GM12878 (cell line): ENCODE measurements around the gene NAV2. TPM values are rescaled to one million over a fixed set of nuclear protein-coding genes. Genes with fewer than 3 reads are reported as not detected.

ENCODE experiments used
- CHD2 ChIP-seq: IDR thresholded peaks from 2 replicates; pipeline ENCODE4 v1.6.1; 2011; ENCODE audit warnings: low read depth, low read length, improper control_type of control experiment, borderline replicate concordance
- CREM ChIP-seq: IDR thresholded peaks from 2 replicates; pipeline ENCODE4 v1.6.1; 2014; ENCODE audit warnings: antibody characterized with exemption, low read depth
- EP300 ChIP-seq, 2 experiments: fragments of 150-350 bp in 1 of 2; IDR thresholded peaks; 2 replicates each; pipeline ENCODE4 v1.6.1; 2011 to 2012; ENCODE audit warnings: low read depth in 2 of 2, low read length in 2 of 2, borderline replicate concordance in 1 of 2, improper control_type of control experiment in 1 of 2, inconsistent platforms in 1 of 2; ENCODE audit not compliant: control insufficient read depth in 1 of 2
- RAD21 ChIP-seq: IDR thresholded peaks from 2 replicates; pipeline ENCODE4 v1.6.1; 2011; ENCODE audit warnings: mild to moderate bottlenecking, low read depth, low read length, moderate library complexity; ENCODE audit not compliant: insufficient read depth
- SUPT20H ChIP-seq: IDR thresholded peaks from 2 replicates; pipeline ENCODE4 v1.6.1; 2011; ENCODE audit warnings: low read depth, mild to moderate bottlenecking, low read length, moderate library complexity, borderline replicate concordance; ENCODE audit not compliant: control insufficient read depth
- polyA plus RNA-seq, 11 experiments: library from polyadenylated mRNA; depleted of rRNA in 4 of 11; unstranded in 6 of 11; stranded (reverse) in 5 of 11; fragments of >200 nt; fragmentation: Nextera tagmentation in 4 of 11; fragmentation: Illumina TruSeq in 1 of 11; extraction: Ambion mirVana in 4 of 11; extraction: Trizol in 1 of 11; gene quantifications; 1 replicate in 1 of 11; 2 replicates in 10 of 11; pipeline versions ENCODE4 v1.2.1 to v1.2.3, GENCODE V29; 2011 to 2016; ENCODE audit warnings: inconsistent platforms in 2 of 11, missing spikeins in 2 of 11, low read depth in 1 of 11
- total RNA-seq, 4 experiments: library from RNA; depleted of rRNA in 3 of 4; stranded (reverse); fragments of >200 nt in 3 of 4; fragmentation: Illumina TruSeq in 1 of 4; extraction: Trizol in 1 of 4; gene quantifications; 2 replicates each; pipeline versions ENCODE4 v1.2.1 to v1.2.3, GENCODE V29; 2013 to 2021
- TF ChIP-seq, protein P1 (sequence below): fragments of 450-650 bp; IDR thresholded peaks from 2 replicates; pipeline ENCODE4 v1.6.1; 2018; ENCODE audit warnings: borderline replicate concordance, mild to moderate bottlenecking; ENCODE audit not compliant: partially characterized antibody
- TF ChIP-seq, protein P2 (sequence below): fragments of 450-650 bp; formaldehyde crosslinking; IDR thresholded peaks from 2 replicates; pipeline ENCODE4 v1.5.0; 2022; ENCODE audit warnings: mild to moderate bottlenecking, missing genetic modification characterization

Gene NAV2
- total and polyA plus RNA-seq, 10 of the 15 experiments (the other 5 are each of a cell fraction or from before 2014, with no cell fraction given), result 0.35 to 6.1 (median 1.1) TPM

DNA sequence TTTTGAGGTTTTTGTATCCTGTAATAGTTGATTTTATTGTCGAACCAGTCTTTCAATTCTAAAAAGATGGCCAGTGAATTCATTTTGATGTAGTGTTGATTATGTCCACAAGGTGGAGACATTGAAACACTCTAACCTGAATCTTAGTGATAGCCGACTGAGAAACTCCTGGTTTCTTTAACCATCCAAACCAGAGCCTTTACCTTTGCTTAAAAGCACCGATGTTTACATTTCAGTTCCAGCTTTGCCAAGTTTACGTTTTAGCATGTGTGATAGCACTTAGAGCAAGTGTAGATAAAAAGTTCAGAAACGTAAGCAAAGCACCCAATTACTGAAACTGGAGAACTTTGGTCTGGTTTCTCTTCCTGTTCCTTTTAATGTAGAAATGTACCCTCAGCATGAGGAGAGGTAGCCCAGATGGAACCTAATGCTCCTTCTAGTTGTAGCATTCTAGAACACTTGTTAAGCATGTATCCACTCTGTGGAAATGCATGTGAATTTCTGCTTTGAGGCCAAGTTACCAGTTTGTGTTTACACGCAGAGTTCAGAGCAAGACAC, 239.0 kb downstream of the NAV2 start (continued):
- TF ChIP-seq, protein P1, sequence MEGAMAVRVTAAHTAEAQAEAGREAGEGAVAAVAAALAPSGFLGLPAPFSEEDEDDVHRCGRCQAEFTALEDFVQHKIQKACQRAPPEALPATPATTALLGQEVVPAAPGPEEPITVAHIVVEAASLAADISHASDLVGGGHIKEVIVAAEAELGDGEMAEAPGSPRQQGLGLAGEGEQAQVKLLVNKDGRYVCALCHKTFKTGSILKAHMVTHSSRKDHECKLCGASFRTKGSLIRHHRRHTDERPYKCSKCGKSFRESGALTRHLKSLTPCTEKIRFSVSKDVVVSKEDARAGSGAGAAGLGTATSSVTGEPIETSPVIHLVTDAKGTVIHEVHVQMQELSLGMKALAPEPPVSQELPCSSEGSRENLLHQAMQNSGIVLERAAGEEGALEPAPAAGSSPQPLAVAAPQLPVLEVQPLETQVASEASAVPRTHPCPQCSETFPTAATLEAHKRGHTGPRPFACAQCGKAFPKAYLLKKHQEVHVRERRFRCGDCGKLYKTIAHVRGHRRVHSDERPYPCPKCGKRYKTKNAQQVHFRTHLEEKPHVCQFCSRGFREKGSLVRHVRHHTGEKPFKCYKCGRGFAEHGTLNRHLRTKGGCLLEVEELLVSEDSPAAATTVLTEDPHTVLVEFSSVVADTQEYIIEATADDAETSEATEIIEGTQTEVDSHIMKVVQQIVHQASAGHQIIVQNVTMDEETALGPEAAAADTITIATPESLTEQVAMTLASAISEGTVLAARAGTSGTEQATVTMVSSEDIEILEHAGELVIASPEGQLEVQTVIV, result no peak
- 0 out of 4 replicates have a peak, but pooled peaks of 1 of the 2 experiments have one; percentile 32 for TF ChIP-seq EP300 (IDR thresholded peaks at IDR 0.05; ENCODE audit: borderline replicate concordance in 1 of 2, control insufficient read depth in 1 of 2, low read depth in 2 of 2, low read length in 2 of 2)
- no peak for TF ChIP-seq CREM
- TF ChIP-seq RAD21, result peak; percentile 70
- TF ChIP-seq SUPT20H, result no peak
- TF ChIP-seq, protein P2, sequence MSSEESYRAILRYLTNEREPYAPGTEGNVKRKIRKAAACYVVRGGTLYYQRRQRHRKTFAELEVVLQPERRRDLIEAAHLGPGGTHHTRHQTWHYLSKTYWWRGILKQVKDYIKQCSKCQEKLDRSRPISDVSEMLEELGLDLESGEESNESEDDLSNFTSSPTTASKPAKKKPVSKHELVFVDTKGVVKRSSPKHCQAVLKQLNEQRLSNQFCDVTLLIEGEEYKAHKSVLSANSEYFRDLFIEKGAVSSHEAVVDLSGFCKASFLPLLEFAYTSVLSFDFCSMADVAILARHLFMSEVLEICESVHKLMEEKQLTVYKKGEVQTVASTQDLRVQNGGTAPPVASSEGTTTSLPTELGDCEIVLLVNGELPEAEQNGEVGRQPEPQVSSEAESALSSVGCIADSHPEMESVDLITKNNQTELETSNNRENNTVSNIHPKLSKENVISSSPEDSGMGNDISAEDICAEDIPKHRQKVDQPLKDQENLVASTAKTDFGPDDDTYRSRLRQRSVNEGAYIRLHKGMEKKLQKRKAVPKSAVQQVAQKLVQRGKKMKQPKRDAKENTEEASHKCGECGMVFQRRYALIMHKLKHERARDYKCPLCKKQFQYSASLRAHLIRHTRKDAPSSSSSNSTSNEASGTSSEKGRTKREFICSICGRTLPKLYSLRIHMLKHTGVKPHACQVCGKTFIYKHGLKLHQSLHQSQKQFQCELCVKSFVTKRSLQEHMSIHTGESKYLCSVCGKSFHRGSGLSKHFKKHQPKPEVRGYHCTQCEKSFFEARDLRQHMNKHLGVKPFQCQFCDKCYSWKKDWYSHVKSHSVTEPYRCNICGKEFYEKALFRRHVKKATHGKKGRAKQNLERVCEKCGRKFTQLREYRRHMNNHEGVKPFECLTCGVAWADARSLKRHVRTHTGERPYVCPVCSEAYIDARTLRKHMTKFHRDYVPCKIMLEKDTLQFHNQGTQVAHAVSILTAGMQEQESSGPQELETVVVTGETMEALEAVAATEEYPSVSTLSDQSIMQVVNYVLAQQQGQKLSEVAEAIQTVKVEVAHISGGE, result no peak
- no peak for TF ChIP-seq CHD2
